SK-N-MC (cell line): ENCODE data around the gene MYO9A.
"Not testable (repeated sequence)": the region's sequence is repeated elsewhere in the genome, so short reads cannot be mapped to it uniquely, and the experiment has no call there.

ENCODE experiments used
- DNase-seq: peaks from one replicate; pipeline ENCODE4 v3.0.0-alpha.2; 2011; ENCODE audit warnings: low read depth, low spot score
- H3K27ac ChIP-seq: fragments of 200-600 bp; sonication (generic); 2 replicates; pipeline ENCODE4 v1.5.1; 2016; ENCODE audit warnings: mixed run types
- H3K36me3 ChIP-seq: fragments of 200-600 bp; sonication (generic); 2 replicates; pipeline ENCODE4 v1.6.1; 2017; ENCODE audit warnings: antibody characterized with exemption, low read length, mixed read lengths; ENCODE audit not compliant: insufficient read depth
- H3K4me3 ChIP-seq: fragments of 200-600 bp; sonication (generic); 2 replicates; pipeline ENCODE4 v1.5.1; 2016
- H3K9ac ChIP-seq: fragments of 200-600 bp; sonication (generic); 2 replicates; pipeline ENCODE4 v1.8.0; 2017; ENCODE audit warnings: mixed run types, mixed read lengths; ENCODE audit not compliant: insufficient read length
- H3K9me3 ChIP-seq: fragments of 200-600 bp; sonication (generic); 2 replicates; pipeline ENCODE4 v1.6.1; 2017; ENCODE audit warnings: low read depth, mild to moderate bottlenecking, antibody characterized with exemption, low read length, moderate library complexity, mixed read lengths
- EZH2 ChIP-seq: fragments of 200-600 bp; sonication (generic); IDR thresholded peaks from one replicate; pipeline ENCODE4 v1.6.1; 2017; ENCODE audit warnings: antibody characterized with exemption
- FOXP2 ChIP-seq: optimal IDR thresholded peaks from 2 replicates; pipeline ENCODE3; 2011; ENCODE audit warnings: mild to moderate bottlenecking, moderate library complexity; ENCODE audit not compliant: insufficient read depth; ENCODE audit errors: extremely low read length, control extremely low read depth
- POLR2AphosphoS5 ChIP-seq: IDR thresholded peaks from 2 replicates; pipeline ENCODE4 v1.6.1; 2012; ENCODE audit warnings: mild to moderate bottlenecking, low read depth, low read length, borderline replicate concordance

Gene MYO9A

DNA sequence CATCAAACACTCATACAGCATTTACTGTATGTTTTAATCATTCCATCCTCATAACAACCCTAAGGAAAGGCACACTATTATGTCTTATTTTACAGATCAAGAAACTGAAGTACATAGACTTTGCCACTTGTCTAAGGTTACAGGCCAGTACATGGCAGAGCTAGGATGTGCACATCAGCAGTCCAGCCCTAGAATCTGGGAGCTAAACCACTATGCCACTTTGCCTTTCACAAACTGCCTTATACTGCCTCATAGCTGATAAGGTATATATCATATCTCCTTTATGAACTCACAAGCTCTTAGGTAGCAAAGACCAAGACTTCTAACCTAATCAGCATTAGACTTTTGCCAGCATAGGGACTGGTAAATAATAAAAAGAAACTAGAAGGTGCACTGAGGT, 49.1 kb downstream of the MYO9A start:
- no peak for TF ChIP-seq EZH2
- TF ChIP-seq POLR2AphosphoS5: no peak
- no peak for TF ChIP-seq FOXP2
- no peak overlapping the region for H3K4me3 ChIP-seq
- no peaks in the 10 kb centered on the region for H3K36me3 ChIP-seq
- H3K9ac ChIP-seq: no peak overlapping the region
- H3K9me3 ChIP-seq: no peaks in the 10 kb centered on the region
- H3K27ac ChIP-seq: no peak overlapping the region
- no peak for DNase-seq

DNA sequence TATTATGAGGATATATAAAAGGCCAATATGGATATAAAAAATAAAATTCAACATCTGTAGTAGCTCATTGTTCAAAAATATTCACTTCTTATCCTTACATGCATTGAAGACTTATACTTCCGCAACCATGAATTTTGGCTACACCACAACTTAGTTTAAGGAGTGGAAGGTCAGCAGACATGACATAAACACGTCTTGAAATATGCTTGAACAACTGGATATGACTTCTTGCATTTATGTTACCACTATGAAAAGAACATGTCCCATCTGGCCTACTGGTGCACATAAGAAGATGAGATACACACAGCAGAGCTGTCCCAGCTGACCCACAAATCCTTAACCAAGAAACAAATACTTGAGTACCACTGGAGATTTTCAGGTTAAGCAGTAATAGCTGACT, 52.1 kb downstream of the MYO9A start:
- no peak for TF ChIP-seq EZH2
- no peak for TF ChIP-seq POLR2AphosphoS5

DNA sequence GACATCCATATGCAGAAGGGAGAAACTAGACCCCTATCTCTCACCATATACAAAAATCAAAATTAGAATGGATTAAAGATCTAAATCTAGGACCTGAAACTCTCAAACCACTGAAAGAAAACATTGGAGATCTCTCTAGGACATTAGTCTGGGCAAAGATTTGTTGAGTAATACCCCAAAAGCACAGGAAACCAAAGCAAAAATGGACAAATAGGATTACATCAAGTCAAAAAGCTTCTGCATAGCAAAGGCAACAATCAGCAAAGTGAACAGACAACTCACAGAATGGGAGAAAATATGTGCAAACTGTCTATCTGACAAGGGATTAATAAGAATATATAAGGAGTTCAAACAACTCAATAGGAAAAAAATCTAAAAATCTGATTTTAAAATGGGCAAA, 54.8 kb downstream of the MYO9A start:
- H3K4me3 ChIP-seq: no peak overlapping the region
- H3K9ac ChIP-seq: no peak overlapping the region
- H3K9me3 ChIP-seq: no peaks in the 10 kb centered on the region
- no peak for TF ChIP-seq POLR2AphosphoS5
- TF ChIP-seq FOXP2: no peak
- no peak for TF ChIP-seq EZH2
- DNase-seq: no peak
- no peak overlapping the region for H3K27ac ChIP-seq
- H3K36me3 ChIP-seq: no peaks in the 10 kb centered on the region

More for the DNA sequence above, 52.1 kb downstream of the MYO9A start:
- H3K4me3 ChIP-seq: no peak overlapping the region
- H3K36me3 ChIP-seq: no peaks in the 10 kb centered on the region
- no peak for DNase-seq
- H3K9me3 ChIP-seq: no peaks in the 10 kb centered on the region
- no peak overlapping the region for H3K27ac ChIP-seq
- no peak overlapping the region for H3K9ac ChIP-seq

DNA sequence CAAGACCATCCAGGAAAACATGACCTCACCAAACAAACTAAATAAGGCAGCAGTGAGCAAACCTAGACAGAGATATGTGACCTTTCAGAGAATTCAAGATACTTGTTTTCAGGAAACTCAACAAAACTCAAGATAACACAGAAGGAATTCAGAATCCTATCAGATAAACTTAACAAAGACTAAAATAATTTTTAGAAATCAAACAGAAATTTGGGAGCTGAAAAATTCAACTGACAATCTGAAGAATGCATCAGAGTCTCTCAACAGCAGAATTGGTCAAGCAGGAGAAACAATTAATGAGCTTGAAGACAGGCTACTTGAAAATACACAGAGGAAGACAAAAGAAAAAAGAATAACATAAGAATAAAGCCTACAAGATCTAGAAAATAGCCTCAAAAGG, 55.6 kb downstream of the MYO9A start:
- TF ChIP-seq POLR2AphosphoS5: no peak
- no peak for TF ChIP-seq EZH2
- no peak for TF ChIP-seq FOXP2
- H3K4me3 ChIP-seq: no peak overlapping the region

GRCh38 chr15:72060687-72061250, 57.2 kb downstream of the MYO9A start:
- Histone ChIP-seq H3K4me3 (no peak overlapping the region), H3K27ac (no peak overlapping the region), H3K9ac (no peak overlapping the region), H3K9me3 (no peaks in the 10 kb centered on the region), H3K36me3 (no peaks in the 10 kb centered on the region)
- DNase-seq: no peak
- no peak for TF ChIP-seq EZH2
- no peak for TF ChIP-seq POLR2AphosphoS5
- TF ChIP-seq FOXP2: no peak

More for the DNA sequence above, 55.6 kb downstream of the MYO9A start:
- no peak for DNase-seq
- no peak overlapping the region for H3K9ac ChIP-seq
- H3K27ac ChIP-seq: no peak overlapping the region
- H3K9me3 ChIP-seq: no peaks in the 10 kb centered on the region
- H3K36me3 ChIP-seq: no peaks in the 10 kb centered on the region

GRCh38 chr15:72058585-72058984, 59.4 kb downstream of the MYO9A start:
- Histone ChIP-seq H3K9me3 (no peaks in the 10 kb centered on the region), H3K4me3 (no peak overlapping the region), H3K9ac (no peak overlapping the region), H3K36me3 (no peaks in the 10 kb centered on the region), H3K27ac (peak overlapping the region; percentile 80; the same call in 1 of the 2 replicates)
- no peak for DNase-seq
- no peak for TF ChIP-seq POLR2AphosphoS5
- TF ChIP-seq FOXP2: no peak

GRCh38 chr15:72057548-72058091, 60.3 kb downstream of the MYO9A start:
- H3K36me3 ChIP-seq: no peaks in the 10 kb centered on the region
- H3K27ac ChIP-seq: peak overlapping the region; percentile 80
- H3K9ac ChIP-seq: peak overlapping the region; percentile 53
- H3K4me3 ChIP-seq: peak overlapping the region; percentile 66
- no peaks in the 10 kb centered on the region for H3K9me3 ChIP-seq
- DNase-seq: no peak
- TF ChIP-seq POLR2AphosphoS5 (no peak), FOXP2 (no peak), EZH2 (no peak)

DNA sequence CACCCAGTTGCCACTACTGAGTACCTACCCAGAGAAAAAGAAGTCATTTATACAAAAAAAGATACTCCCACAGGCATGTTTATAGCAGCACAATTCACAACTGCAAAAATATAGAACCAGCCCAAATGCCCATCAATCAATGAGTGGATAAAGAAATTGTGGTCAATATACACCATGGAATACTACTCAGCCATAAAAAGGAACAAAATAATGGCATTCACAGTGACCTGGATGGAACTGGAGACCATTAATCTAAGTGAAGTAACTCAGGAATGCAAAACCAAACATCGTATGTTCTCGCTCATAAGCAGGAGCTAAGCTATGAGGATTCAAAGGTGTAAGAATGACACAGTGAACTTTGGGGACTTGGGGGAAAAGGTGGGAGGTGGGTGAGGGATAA, 61.7 kb downstream of the MYO9A start:
- not testable (repeated sequence) for H3K9ac ChIP-seq, H3K27ac ChIP-seq, H3K9me3 ChIP-seq, DNase-seq, H3K4me3 ChIP-seq, H3K36me3 ChIP-seq

- H3K4me3 ChIP-seq, H3K9me3 ChIP-seq, DNase-seq, H3K27ac ChIP-seq, H3K9ac ChIP-seq, H3K36me3 ChIP-seq: not testable (repeated sequence)
These were observed 64.7 kb downstream of the MYO9A start for GRCh38 chr15:72053297-72053696.

GRCh38 chr15:72050700-72051099, 67.2 kb downstream of the MYO9A start:
- H3K36me3 ChIP-seq: no peaks in the 10 kb centered on the region
- no peak overlapping the region for H3K27ac ChIP-seq
- no peak overlapping the region for H3K4me3 ChIP-seq
- no peak for DNase-seq
- TF ChIP-seq FOXP2 (no peak), POLR2AphosphoS5 (no peak), EZH2 (no peak)
- no peaks in the 10 kb centered on the region for H3K9me3 ChIP-seq
- H3K9ac ChIP-seq: no peak overlapping the region
